ENCODE results near the gene RBM41. TPM values are rescaled to one million over a fixed set of nuclear protein-coding genes. Genes with fewer than 3 reads are reported as not detected.

RBM41 gene
- total RNA-seq, 2 donors from 2014 or later, result 6.7 to 7.3 TPM

DNA sequence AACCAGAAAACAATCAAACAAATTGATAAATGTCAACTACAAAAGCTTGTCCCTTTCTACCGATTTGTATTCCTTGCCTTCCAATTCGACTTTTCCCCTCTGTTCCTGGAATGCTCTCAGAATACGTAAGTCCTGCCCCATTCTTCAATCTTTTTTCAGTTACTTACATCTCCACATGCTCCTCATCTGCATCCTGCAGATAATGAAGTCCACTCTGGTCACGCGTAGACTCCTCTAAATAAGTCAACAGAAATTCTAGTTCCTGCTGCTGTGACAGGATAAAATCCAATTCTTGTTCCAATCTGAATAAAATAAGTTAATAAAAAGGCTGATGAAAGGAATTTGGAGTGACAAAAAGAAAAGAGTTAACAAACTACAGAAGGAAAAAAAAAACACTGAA lies 34.4 kb upstream of the RBM41 start:
- H3K4me1 ChIP-seq, result no peaks in the 10 kb centered on the region
- no peak overlapping the region for H3K4me3 ChIP-seq
- TF ChIP-seq CTCF (IDR thresholded peaks at IDR 0.05), result no peak
- H3K36me3 ChIP-seq, result no peaks in the 10 kb centered on the region
- no peak for DNase-seq (ENCODE audit: low spot score)
- no peaks in the 10 kb centered on the region for H3K9me3 ChIP-seq
- peaks cover 0 to 3% of the 10 kb centered on the region in 2 donors for H3K27me3 ChIP-seq
- H3K27ac ChIP-seq, result no peak overlapping the region

- Histone ChIP-seq H3K4me3 (no peak overlapping the region), H3K27me3 (no peaks in the 10 kb centered on the region), H3K9me3 (no peaks in the 10 kb centered on the region), H3K27ac (no peak overlapping the region), H3K36me3 (no peaks in the 10 kb centered on the region), H3K4me1 (no peaks in the 10 kb centered on the region)
- no peak for TF ChIP-seq CTCF (IDR thresholded peaks at IDR 0.05)
- DNase-seq (ENCODE audit: low spot score), result no peak
These were observed 28.0 kb upstream of the RBM41 start for GRCh38 chrX:107146670-107147069.

- no peaks in the 10 kb centered on the region for H3K9me3 ChIP-seq
- TF ChIP-seq CTCF (IDR thresholded peaks at IDR 0.05), result no peak
- H3K4me3 ChIP-seq, result no peak overlapping the region
- no peak overlapping the region for H3K27ac ChIP-seq
- no peak for DNase-seq (ENCODE audit: low spot score)
- no peaks in the 10 kb centered on the region for H3K4me1 ChIP-seq
- H3K36me3 ChIP-seq, result no peaks in the 10 kb centered on the region
- no peaks in the 10 kb centered on the region for H3K27me3 ChIP-seq
These were observed 17.3 kb upstream of the RBM41 start for GRCh38 chrX:107135965-107136307.

- no peak for TF ChIP-seq CTCF (IDR thresholded peaks at IDR 0.05)
- Histone ChIP-seq H3K4me3 (no peak overlapping the region), H3K27me3 (no peaks in the 10 kb centered on the region), H3K9me3 (no peaks in the 10 kb centered on the region), H3K4me1 (no peaks in the 10 kb centered on the region), H3K27ac (no peak overlapping the region), H3K36me3 (no peaks in the 10 kb centered on the region)
- DNase-seq (ENCODE audit: low spot score), result no peak
These were observed 16.7 kb upstream of the RBM41 start for GRCh38 chrX:107135049-107135964.

DNA sequence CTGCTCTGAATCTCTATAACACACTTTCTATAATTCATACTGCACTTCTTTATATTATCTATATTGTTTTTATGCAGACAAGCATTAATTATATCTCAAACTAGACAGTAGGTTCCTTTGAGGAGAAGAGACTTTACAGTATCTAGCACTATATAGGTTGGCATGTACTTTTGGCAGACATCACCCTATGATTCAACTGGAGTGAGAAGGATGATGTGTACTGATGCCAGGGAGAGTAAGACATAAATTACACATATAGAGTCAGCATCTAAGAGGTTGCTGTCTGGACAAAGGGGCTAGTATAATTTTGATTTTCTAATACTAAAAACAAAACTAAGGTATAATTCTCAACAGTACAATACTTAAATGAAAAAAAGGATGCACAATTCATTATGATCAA lies 5.1 kb upstream of the RBM41 start:
- Histone ChIP-seq H3K36me3 (no peaks in the 10 kb centered on the region), H3K9me3 (no peaks in the 10 kb centered on the region), H3K27me3 (no peaks in the 10 kb centered on the region), H3K4me3 (no peak overlapping the region), H3K27ac (no peak overlapping the region), H3K4me1 (no peaks in the 10 kb centered on the region)
- no peak for DNase-seq (ENCODE audit: low spot score)
- no peak for TF ChIP-seq CTCF (IDR thresholded peaks at IDR 0.05)

DNA sequence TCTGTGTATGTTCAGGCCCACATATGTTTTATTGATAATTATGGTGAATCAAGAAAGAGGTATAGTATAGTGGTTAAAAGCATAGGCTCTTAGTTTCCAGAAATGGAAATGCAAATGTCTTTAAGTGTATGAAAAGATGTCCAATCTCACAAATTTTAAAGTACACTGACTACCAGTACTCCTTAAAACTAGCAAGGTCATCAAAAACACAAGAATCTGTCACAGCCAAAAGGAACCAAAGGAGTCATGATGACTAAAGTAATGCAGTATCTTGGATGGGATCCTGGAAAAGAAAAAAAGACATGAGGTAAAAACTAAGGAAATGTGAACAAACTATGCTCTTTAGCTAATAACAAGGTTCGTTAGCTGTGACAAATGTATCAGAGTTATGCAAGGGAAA lies 661 bp upstream of the RBM41 start:
- no peak for TF ChIP-seq CTCF (IDR thresholded peaks at IDR 0.05)
- H3K27ac ChIP-seq, result no peak overlapping the region
- H3K27me3 ChIP-seq, result no peaks in the 10 kb centered on the region
- H3K36me3 ChIP-seq, result peaks cover 10% of the 10 kb centered on the region
- DNase-seq (ENCODE audit: low spot score), result no peak
- no peaks in the 10 kb centered on the region for H3K4me1 ChIP-seq
- peak overlapping the region in 1 of 2 donors; percentile 65 for H3K4me3 ChIP-seq
- no peaks in the 10 kb centered on the region for H3K9me3 ChIP-seq
